GM13976 (cell line): ENCODE results near the gene GNAQ.

Source experiments
- DNase-seq: peaks from one replicate; pipeline ENCODE4 v3.0.0; 2012; ENCODE audit warnings: low spot score
- CTCF ChIP-seq: IDR thresholded peaks from 2 replicates; pipeline ENCODE4 v1.5.1; 2012; ENCODE audit warnings: borderline replicate concordance, mild to moderate bottlenecking; ENCODE audit not compliant: insufficient read depth; ENCODE audit errors: extremely low read depth, missing control alignments, control extremely low read depth
- in situ Hi-C: fragments of 300-500 bp; cut with MboI; formaldehyde crosslinking; loops from one replicate; pipeline ENCODE4 v1.12.0; 2022; ENCODE audit warnings: low sequenced_read_pairs, mixed read lengths, inconsistent platforms; ENCODE audit not compliant: unreplicated experiment

Gene GNAQ

GRCh38 chr9:77809552-77809951 lies 222.1 kb downstream of the GNAQ start:
- in situ Hi-C loops: no loop called here

GRCh38 chr9:77808751-77809081 lies 222.9 kb downstream of the GNAQ start:
- DNase-seq: no peak
- TF ChIP-seq CTCF: no peak
- in situ Hi-C loops: no loop called here

More at GRCh38 chr9:77809552-77809951, 222.1 kb downstream of the GNAQ start:
- TF ChIP-seq CTCF: no peak
- no peak for DNase-seq

GRCh38 chr9:77807846-77808750 lies 223.5 kb downstream of the GNAQ start:
- no peak for DNase-seq
- no peak for TF ChIP-seq CTCF
- in situ Hi-C loops: no loop called here

- in situ Hi-C loops: no loop called here
- no peak for DNase-seq
Measured at GRCh38 chr9:77807281-77807683, 224.3 kb downstream of the GNAQ start.

GRCh38 chr9:77806741-77807140 lies 224.9 kb downstream of the GNAQ start:
- in situ Hi-C loops: no loop called here
- TF ChIP-seq CTCF: no peak
- no peak for DNase-seq

More at GRCh38 chr9:77807281-77807683, 224.3 kb downstream of the GNAQ start:
- no peak for TF ChIP-seq CTCF

GRCh38 chr9:77805810-77806209 lies 225.8 kb downstream of the GNAQ start:
- no peak for DNase-seq
- no peak for TF ChIP-seq CTCF
- in situ Hi-C loops: no loop called here
